NCI-H1694 (cell line): ENCODE measurements around the gene GSTM2.

Source experiments
- DNase-seq: peaks from one replicate; lab custom pipeline; 2025; lab: John Stamatoyannopoulos, UW

Gene GSTM2

GRCh38 chr1:109667452-109668122, at the start of gene GSTM2:
Gene GSTM2 (plus strand): TSS chr1:109668057. CDS start chr1:109668116, 59 bp downstream.
- DNase-seq: peak; percentile 86

- no peak for DNase-seq
Measured at GRCh38 chr1:109618661-109619575, 48.9 kb upstream of the GSTM2 start.

GRCh38 chr1:109619576-109620400, 48.1 kb upstream of the GSTM2 start, which contains the start of the genes AMPD2 and GNAT2:
Gene AMPD2 (plus strand): TSS chr1:109619837. CDS start chr1:109621176, 1,339 bp downstream.
Gene GNAT2 (minus strand): TSS chr1:109619616. CDS start chr1:109612870, 6,746 bp downstream.
- no peak for DNase-seq

- DNase-seq: no peak
Measured at GRCh38 chr1:109620401-109620791, 47.5 kb upstream of the GSTM2 start.

- peak; percentile 93 for DNase-seq
Measured at GRCh38 chr1:109620841-109621286, 47.0 kb upstream of the GSTM2 start.

- no peak for DNase-seq
Measured at GRCh38 chr1:109621379-109622136, 46.3 kb upstream of the GSTM2 start.

GRCh38 chr1:109622137-109622892, 45.5 kb upstream of the GSTM2 start:
- no peak for DNase-seq

GRCh38 chr1:109622895-109623294, 45.0 kb upstream of the GSTM2 start:
- DNase-seq: no peak

GRCh38 chr1:109623601-109624161, 44.2 kb upstream of the GSTM2 start:
- DNase-seq: no peak

GRCh38 chr1:109624201-109625010, 43.5 kb upstream of the GSTM2 start:
- no peak for DNase-seq

- DNase-seq: no peak
Measured at GRCh38 chr1:109625176-109625575, 42.7 kb upstream of the GSTM2 start.

GRCh38 chr1:109625601-109626560, 42.0 kb upstream of the GSTM2 start:
- peak; percentile 19 for DNase-seq

GRCh38 chr1:109626682-109627408, 41.0 kb upstream of the GSTM2 start:
- no peak for DNase-seq

GRCh38 chr1:109627692-109628399, 40.0 kb upstream of the GSTM2 start:
- no peak for DNase-seq

GRCh38 chr1:109628540-109629321, 39.1 kb upstream of the GSTM2 start:
- no peak for DNase-seq
